ENCODE measurements around the gene ETFA. TPM values are rescaled to one million over a fixed set of nuclear protein-coding genes. Genes with fewer than 3 reads are reported as not detected.

ETFA gene
- polyA plus RNA-seq, 2 of the 4 experiments (the other 2 are of a cell fraction), result 243 to 412 TPM

DNA sequence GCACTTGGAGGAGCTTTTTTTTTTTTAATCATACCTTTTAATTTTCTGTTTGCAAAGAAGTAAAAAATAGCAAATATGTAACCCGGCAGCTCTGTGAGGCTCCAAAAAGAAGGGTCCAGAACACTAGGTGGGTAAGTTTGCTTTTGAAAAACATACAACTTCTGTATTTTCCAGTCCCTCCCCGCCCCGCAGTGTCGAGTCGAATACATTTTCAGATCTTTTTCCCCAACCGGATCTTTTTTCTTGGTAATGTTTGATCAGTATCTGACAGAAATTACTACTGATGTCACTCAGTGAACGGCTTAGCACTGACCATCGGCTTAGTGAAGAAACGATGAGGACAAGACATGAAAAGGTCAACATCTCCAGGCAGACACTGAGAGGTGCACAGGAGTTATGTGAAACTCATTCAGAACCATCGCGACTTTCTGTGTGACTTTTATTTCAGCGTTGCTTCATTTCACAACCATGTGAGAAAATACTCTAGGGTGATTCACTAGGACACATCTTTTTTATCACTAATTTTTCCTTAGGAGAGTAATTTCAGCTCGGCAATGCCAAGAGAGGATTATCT, 36.3 kb upstream of the ETFA start:
- no peak for DNase-seq (ENCODE audit: low read depth in 1 of 2, low spot score in 1 of 2)
- ChIA-PET CTCF (interaction anchor here (3.0 kb wide), 1 partner anchor 112 kb away, joined by 10 read pairs; no protein-coding TSS in a partner anchor), POLR2A (interaction anchor here (1.0 kb wide), 1 partner anchor 11 kb away, joined by 4 read pairs; the partner anchor contains the start of gene ISL2)
- H3K4me3 ChIP-seq, result no peak overlapping the region
- FAIRE-seq, result no peak
- no peak overlapping the region for H3K27ac ChIP-seq
- no peaks in the 10 kb centered on the region for H3K9me3 ChIP-seq
- 87% methylated on average over 13 of the region's 13 CpGs for WGBS (ENCODE audit: missing lambda C conversion rate)
- H3K4me1 ChIP-seq, result peaks cover 9% of the 10 kb centered on the region; the same call in 2 of the 3 replicates
- no peak overlapping the region for H3K4me2 ChIP-seq
- TF ChIP-seq NFE2L2 (conservative IDR thresholded peaks at IDR 0.05; ENCODE audit: low read length) (no peak), HOXB13 (CRISPR knock-in tag; IDR thresholded peaks at IDR 0.05; ENCODE audit: low read depth) (no peak)
- no peak for ATAC-seq

DNA sequence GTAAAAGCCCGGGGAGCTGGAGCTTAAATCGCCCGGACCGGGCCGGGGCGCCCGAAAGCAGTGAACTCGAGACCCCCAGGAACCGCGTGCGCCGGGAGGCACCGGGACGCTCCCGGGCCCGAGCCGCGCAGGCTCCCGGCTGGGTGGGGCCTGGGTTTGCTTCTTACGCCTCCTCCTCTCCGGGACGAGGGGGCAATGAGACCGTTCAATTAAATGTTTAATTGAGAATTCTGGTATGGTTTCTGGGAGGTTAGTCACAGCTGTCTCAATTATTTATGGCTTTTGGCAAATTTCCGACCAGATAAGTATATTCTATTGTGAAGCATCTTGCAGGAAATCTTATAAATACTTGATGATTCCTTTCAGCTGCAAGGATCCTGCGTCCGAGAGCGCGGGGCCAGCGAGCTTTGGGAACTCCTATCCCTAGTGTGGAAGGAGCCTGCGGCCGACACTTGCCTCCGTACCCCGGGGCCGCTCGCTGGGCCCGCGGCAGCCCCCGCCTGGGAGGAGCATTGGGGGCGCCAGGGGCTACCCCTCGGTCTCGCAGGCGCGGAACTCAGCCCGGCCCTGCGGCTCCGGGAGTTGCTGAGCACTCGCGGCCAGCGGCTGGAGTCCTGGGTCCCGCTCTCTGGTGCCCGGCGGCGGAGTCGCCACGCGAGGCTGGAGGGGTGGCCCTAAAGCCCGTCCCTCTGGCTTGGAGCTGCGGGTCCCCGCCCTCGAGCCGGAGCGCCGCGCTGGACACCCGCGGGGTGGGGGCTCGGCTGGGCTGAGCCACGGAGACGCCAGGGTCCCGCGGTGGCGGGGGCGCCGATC, 35.6 kb upstream of the ETFA start:
- ATAC-seq (no peak), DNase-seq (ENCODE audit: low read depth in 1 of 2, low spot score in 1 of 2) (no peak), FAIRE-seq (no peak)
- ChIA-PET POLR2A (interaction anchor here (1.0 kb wide), 1 partner anchor 10 kb away, joined by 4 read pairs; the partner anchor contains the start of gene ISL2), CTCF (interaction anchor here (3.0 kb wide), 1 partner anchor 112 kb away, joined by 10 read pairs; no protein-coding TSS in a partner anchor)
- 92% methylated on average over 67 of the region's 74 CpGs for WGBS (ENCODE audit: missing lambda C conversion rate)
- H3K4me3 ChIP-seq, result no peak overlapping the region
- TF ChIP-seq, protein P1, sequence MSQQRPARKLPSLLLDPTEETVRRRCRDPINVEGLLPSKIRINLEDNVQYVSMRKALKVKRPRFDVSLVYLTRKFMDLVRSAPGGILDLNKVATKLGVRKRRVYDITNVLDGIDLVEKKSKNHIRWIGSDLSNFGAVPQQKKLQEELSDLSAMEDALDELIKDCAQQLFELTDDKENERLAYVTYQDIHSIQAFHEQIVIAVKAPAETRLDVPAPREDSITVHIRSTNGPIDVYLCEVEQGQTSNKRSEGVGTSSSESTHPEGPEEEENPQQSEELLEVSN (IDR thresholded peaks at IDR 0.05; ENCODE audit: borderline replicate concordance, low read depth), result no peak
- no peak for TF ChIP-seq EHMT2 (IDR thresholded peaks at IDR 0.05; ENCODE audit: low read depth)
- TF ChIP-seq RARB (CRISPR knock-in tag; IDR thresholded peaks at IDR 0.05), result no peak
- TF ChIP-seq, protein P2, sequence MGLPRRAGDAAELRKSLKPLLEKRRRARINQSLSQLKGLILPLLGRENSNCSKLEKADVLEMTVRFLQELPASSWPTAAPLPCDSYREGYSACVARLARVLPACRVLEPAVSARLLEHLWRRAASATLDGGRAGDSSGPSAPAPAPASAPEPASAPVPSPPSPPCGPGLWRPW (IDR thresholded peaks at IDR 0.05), result no peak
- TF ChIP-seq JUN (IDR thresholded peaks at IDR 0.05), result no peak
- TF ChIP-seq ZNF302 (CRISPR knock-in tag; IDR thresholded peaks at IDR 0.05), result no peak
- no peak for TF ChIP-seq CBX8 (IDR thresholded peaks at IDR 0.05)
- TF ChIP-seq POLR2AphosphoS2 (conservative IDR thresholded peaks at IDR 0.05; ENCODE audit: low read length), result no peak
- no peak for TF ChIP-seq CEBPB (IDR thresholded peaks at IDR 0.05)
- TF ChIP-seq, protein P3, sequence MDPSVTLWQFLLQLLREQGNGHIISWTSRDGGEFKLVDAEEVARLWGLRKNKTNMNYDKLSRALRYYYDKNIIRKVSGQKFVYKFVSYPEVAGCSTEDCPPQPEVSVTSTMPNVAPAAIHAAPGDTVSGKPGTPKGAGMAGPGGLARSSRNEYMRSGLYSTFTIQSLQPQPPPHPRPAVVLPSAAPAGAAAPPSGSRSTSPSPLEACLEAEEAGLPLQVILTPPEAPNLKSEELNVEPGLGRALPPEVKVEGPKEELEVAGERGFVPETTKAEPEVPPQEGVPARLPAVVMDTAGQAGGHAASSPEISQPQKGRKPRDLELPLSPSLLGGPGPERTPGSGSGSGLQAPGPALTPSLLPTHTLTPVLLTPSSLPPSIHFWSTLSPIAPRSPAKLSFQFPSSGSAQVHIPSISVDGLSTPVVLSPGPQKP (IDR thresholded peaks at IDR 0.05; ENCODE audit: low read depth, low read length), result no peak
- TF ChIP-seq TP53 (CRISPR knock-in tag; IDR thresholded peaks at IDR 0.05), result no peak
- TF ChIP-seq GATA3 (IDR thresholded peaks at IDR 0.05; ENCODE audit: borderline replicate concordance), result no peak
- TF ChIP-seq, protein P4, sequence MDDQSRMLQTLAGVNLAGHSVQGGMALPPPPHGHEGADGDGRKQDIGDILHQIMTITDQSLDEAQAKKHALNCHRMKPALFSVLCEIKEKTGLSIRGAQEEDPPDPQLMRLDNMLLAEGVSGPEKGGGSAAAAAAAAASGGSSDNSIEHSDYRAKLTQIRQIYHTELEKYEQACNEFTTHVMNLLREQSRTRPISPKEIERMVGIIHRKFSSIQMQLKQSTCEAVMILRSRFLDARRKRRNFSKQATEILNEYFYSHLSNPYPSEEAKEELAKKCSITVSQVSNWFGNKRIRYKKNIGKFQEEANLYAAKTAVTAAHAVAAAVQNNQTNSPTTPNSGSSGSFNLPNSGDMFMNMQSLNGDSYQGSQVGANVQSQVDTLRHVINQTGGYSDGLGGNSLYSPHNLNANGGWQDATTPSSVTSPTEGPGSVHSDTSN (IDR thresholded peaks at IDR 0.05), result no peak
- no peak for TF ChIP-seq RCOR1 (IDR thresholded peaks at IDR 0.05; ENCODE audit: low read depth, low read length)
- TF ChIP-seq TFCP2L1 (CRISPR knock-in tag; IDR thresholded peaks at IDR 0.05), result no peak
- no peak for TF ChIP-seq KDM1A (IDR thresholded peaks at IDR 0.05; ENCODE audit: low read depth)
- TF ChIP-seq, protein P5, sequence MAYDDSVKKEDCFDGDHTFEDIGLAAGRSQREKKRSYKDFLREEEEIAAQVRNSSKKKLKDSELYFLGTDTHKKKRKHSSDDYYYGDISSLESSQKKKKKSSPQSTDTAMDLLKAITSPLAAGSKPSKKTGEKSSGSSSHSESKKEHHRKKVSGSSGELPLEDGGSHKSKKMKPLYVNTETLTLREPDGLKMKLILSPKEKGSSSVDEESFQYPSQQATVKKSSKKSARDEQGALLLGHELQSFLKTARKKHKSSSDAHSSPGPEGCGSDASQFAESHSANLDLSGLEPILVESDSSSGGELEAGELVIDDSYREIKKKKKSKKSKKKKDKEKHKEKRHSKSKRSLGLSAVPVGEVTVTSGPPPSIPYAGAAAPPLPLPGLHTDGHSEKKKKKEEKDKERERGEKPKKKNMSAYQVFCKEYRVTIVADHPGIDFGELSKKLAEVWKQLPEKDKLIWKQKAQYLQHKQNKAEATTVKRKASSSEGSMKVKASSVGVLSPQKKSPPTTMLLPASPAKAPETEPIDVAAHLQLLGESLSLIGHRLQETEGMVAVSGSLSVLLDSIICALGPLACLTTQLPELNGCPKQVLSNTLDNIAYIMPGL (CRISPR knock-in tag; IDR thresholded peaks at IDR 0.05; ENCODE audit: borderline replicate concordance), result no peak
- no peak for TF ChIP-seq CHD2 (IDR thresholded peaks at IDR 0.05; ENCODE audit: low read length, partially characterized antibody)
- TF ChIP-seq ZC3H11A (IDR thresholded peaks at IDR 0.05), result no peak
- no peaks in the 10 kb centered on the region for H3K9me3 ChIP-seq
- H3K27ac ChIP-seq, result no peak overlapping the region
- H3K4me2 ChIP-seq, result no peak overlapping the region
- H3K4me1 ChIP-seq, result peaks cover 9% of the 10 kb centered on the region; the same call in 2 of the 3 replicates

All from A549 (cell line).